Activated gamma-delta T cell (primary cell): Measurements from ENCODE around the gene SLC15A1.

Experiments
- DNase-seq: peaks from one replicate; lab custom pipeline; 2025; lab: John Stamatoyannopoulos, UW

SLC15A1 gene

GRCh38 chr13:98751861-98752466 is 508 bp downstream of the SLC15A1 start:
- no peak for DNase-seq

GRCh38 chr13:98751367-98751782 is 1.1 kb downstream of the SLC15A1 start:
- no peak for DNase-seq

- DNase-seq: no peak
Observed at GRCh38 chr13:98749501-98749900, 3.0 kb downstream of the SLC15A1 start.

GRCh38 chr13:98746968-98747367 is 5.5 kb downstream of the SLC15A1 start:
- no peak for DNase-seq

- no peak for DNase-seq
Observed at GRCh38 chr13:98743377-98743776, 9.1 kb downstream of the SLC15A1 start.

- no peak for DNase-seq
Observed at GRCh38 chr13:98742961-98743360, 9.5 kb downstream of the SLC15A1 start.

- no peak for DNase-seq
Observed at GRCh38 chr13:98741741-98742435, 10.6 kb downstream of the SLC15A1 start.

- no peak for DNase-seq
Observed at GRCh38 chr13:98740131-98740530, 12.3 kb downstream of the SLC15A1 start.

- DNase-seq: no peak
Observed at GRCh38 chr13:98738993-98739392, 13.5 kb downstream of the SLC15A1 start.

GRCh38 chr13:98738213-98738612 is 14.3 kb downstream of the SLC15A1 start:
- no peak for DNase-seq

GRCh38 chr13:98731925-98732324 is 20.5 kb downstream of the SLC15A1 start:
- no peak for DNase-seq

- DNase-seq: no peak
Observed at GRCh38 chr13:98731038-98731437, 21.4 kb downstream of the SLC15A1 start.

GRCh38 chr13:98730441-98730840 is 22.0 kb downstream of the SLC15A1 start:
- no peak for DNase-seq

- DNase-seq: no peak
Observed at GRCh38 chr13:98729658-98730057, 22.8 kb downstream of the SLC15A1 start.

- no peak for DNase-seq
Observed at GRCh38 chr13:98722958-98723357, 29.5 kb downstream of the SLC15A1 start.

GRCh38 chr13:98721825-98722510 is 30.5 kb downstream of the SLC15A1 start:
- no peak for DNase-seq

- DNase-seq: no peak
Observed at GRCh38 chr13:98719527-98720250, 32.8 kb downstream of the SLC15A1 start.

- no peak for DNase-seq
Observed at GRCh38 chr13:98717891-98718290, 34.6 kb downstream of the SLC15A1 start.

GRCh38 chr13:98717256-98717655 is 35.2 kb downstream of the SLC15A1 start:
- DNase-seq: no peak

- DNase-seq: no peak
Observed at GRCh38 chr13:98710521-98710920, 42.0 kb downstream of the SLC15A1 start.

- DNase-seq: no peak
Observed at GRCh38 chr13:98707281-98707999, 45.0 kb downstream of the SLC15A1 start.
